ENCODE measurements around the gene PPP1R27. TPM values are rescaled to one million over a fixed set of nuclear protein-coding genes. Genes with fewer than 3 reads are reported as not detected.

Gene PPP1R27
- total RNA-seq, 1 experiment from 2014 or later = not detected

GRCh38 chr17:81822996-81823819 lies 11.6 kb downstream of the PPP1R27 start:
- H3K27me3 ChIP-seq (ENCODE audit: control insufficient read depth, insufficient read depth, low read length) = no peaks in the 10 kb centered on the region

GRCh38 chr17:81822312-81822637 lies 12.6 kb downstream of the PPP1R27 start:
- Histone ChIP-seq H3K4me3 (ENCODE audit: insufficient read depth, low read depth, low read length) (no peak overlapping the region), H3K27me3 (ENCODE audit: control insufficient read depth, insufficient read depth, low read length) (no peaks in the 10 kb centered on the region), H3K36me3 (replicated peaks; ENCODE audit: control insufficient read depth, insufficient read depth, low read length) (no peaks in the 10 kb centered on the region)
- no peak for DNase-seq

More at GRCh38 chr17:81822996-81823819, 11.6 kb downstream of the PPP1R27 start:
- DNase-seq = no peak
- Histone ChIP-seq H3K4me3 (ENCODE audit: insufficient read depth, low read depth, low read length) (no peak overlapping the region), H3K36me3 (replicated peaks; ENCODE audit: control insufficient read depth, insufficient read depth, low read length) (no peaks in the 10 kb centered on the region)

- peak; percentile 88 for DNase-seq
- Histone ChIP-seq H3K4me3 (ENCODE audit: insufficient read depth, low read depth, low read length) (no peak overlapping the region), H3K36me3 (replicated peaks; ENCODE audit: control insufficient read depth, insufficient read depth, low read length) (no peaks in the 10 kb centered on the region), H3K27me3 (ENCODE audit: control insufficient read depth, insufficient read depth, low read length) (no peaks in the 10 kb centered on the region)
These were observed 13.1 kb downstream of the PPP1R27 start for GRCh38 chr17:81821603-81822311.

- DNase-seq = no peak
- Histone ChIP-seq H3K27me3 (ENCODE audit: control insufficient read depth, insufficient read depth, low read length) (no peaks in the 10 kb centered on the region), H3K4me3 (ENCODE audit: insufficient read depth, low read depth, low read length) (no peak overlapping the region), H3K36me3 (replicated peaks; ENCODE audit: control insufficient read depth, insufficient read depth, low read length) (no peaks in the 10 kb centered on the region)
These were observed 13.7 kb downstream of the PPP1R27 start for GRCh38 chr17:81821147-81821546.

GRCh38 chr17:81819708-81820107 lies 15.1 kb downstream of the PPP1R27 start:
- DNase-seq = peak; percentile 85
- Histone ChIP-seq H3K4me3 (ENCODE audit: insufficient read depth, low read depth, low read length) (no peak overlapping the region), H3K27me3 (ENCODE audit: control insufficient read depth, insufficient read depth, low read length) (no peaks in the 10 kb centered on the region), H3K36me3 (replicated peaks; ENCODE audit: control insufficient read depth, insufficient read depth, low read length) (no peaks in the 10 kb centered on the region)

- H3K4me3 ChIP-seq (ENCODE audit: insufficient read depth, low read depth, low read length) = no peak overlapping the region
- DNase-seq = no peak
These were observed 17.1 kb downstream of the PPP1R27 start for GRCh38 chr17:81817758-81818147.

GRCh38 chr17:81815646-81815986 lies 19.2 kb downstream of the PPP1R27 start:
- H3K27me3 ChIP-seq (ENCODE audit: control insufficient read depth, insufficient read depth, low read length) = no peaks in the 10 kb centered on the region
- H3K4me3 ChIP-seq (ENCODE audit: insufficient read depth, low read depth, low read length) = no peak overlapping the region
- H3K36me3 ChIP-seq (replicated peaks; ENCODE audit: control insufficient read depth, insufficient read depth, low read length) = no peaks in the 10 kb centered on the region
- DNase-seq = no peak

More at GRCh38 chr17:81817758-81818147, 17.1 kb downstream of the PPP1R27 start:
- no peaks in the 10 kb centered on the region for H3K27me3 ChIP-seq (ENCODE audit: control insufficient read depth, insufficient read depth, low read length)
- no peaks in the 10 kb centered on the region for H3K36me3 ChIP-seq (replicated peaks; ENCODE audit: control insufficient read depth, insufficient read depth, low read length)

GRCh38 chr17:81814748-81815645 lies 19.9 kb downstream of the PPP1R27 start:
- H3K4me3 ChIP-seq (ENCODE audit: insufficient read depth, low read depth, low read length) = no peak overlapping the region
- DNase-seq = peak; percentile 75
- H3K36me3 ChIP-seq (replicated peaks; ENCODE audit: control insufficient read depth, insufficient read depth, low read length) = no peaks in the 10 kb centered on the region
- no peaks in the 10 kb centered on the region for H3K27me3 ChIP-seq (ENCODE audit: control insufficient read depth, insufficient read depth, low read length)

- DNase-seq = peak; percentile 66
- Histone ChIP-seq H3K27me3 (ENCODE audit: control insufficient read depth, insufficient read depth, low read length) (no peaks in the 10 kb centered on the region), H3K36me3 (replicated peaks; ENCODE audit: control insufficient read depth, insufficient read depth, low read length) (no peaks in the 10 kb centered on the region), H3K4me3 (ENCODE audit: insufficient read depth, low read depth, low read length) (no peak overlapping the region)
These were observed 20.8 kb downstream of the PPP1R27 start for GRCh38 chr17:81813861-81814683.

- Histone ChIP-seq H3K27me3 (ENCODE audit: control insufficient read depth, insufficient read depth, low read length) (no peaks in the 10 kb centered on the region), H3K36me3 (replicated peaks; ENCODE audit: control insufficient read depth, insufficient read depth, low read length) (no peaks in the 10 kb centered on the region), H3K4me3 (ENCODE audit: insufficient read depth, low read depth, low read length) (no peak overlapping the region)
- no peak for DNase-seq
These were observed 21.5 kb downstream of the PPP1R27 start for GRCh38 chr17:81813371-81813684.

- H3K4me3 ChIP-seq (ENCODE audit: insufficient read depth, low read depth, low read length) = no peak overlapping the region
- peak; percentile 67 for DNase-seq
- H3K27me3 ChIP-seq (ENCODE audit: control insufficient read depth, insufficient read depth, low read length) = no peaks in the 10 kb centered on the region
- H3K36me3 ChIP-seq (replicated peaks; ENCODE audit: control insufficient read depth, insufficient read depth, low read length) = no peaks in the 10 kb centered on the region
These were observed 22.1 kb downstream of the PPP1R27 start for GRCh38 chr17:81812571-81813370.

GRCh38 chr17:81811705-81812570 lies 22.9 kb downstream of the PPP1R27 start:
- Histone ChIP-seq H3K36me3 (replicated peaks; ENCODE audit: control insufficient read depth, insufficient read depth, low read length) (no peaks in the 10 kb centered on the region), H3K4me3 (ENCODE audit: insufficient read depth, low read depth, low read length) (no peak overlapping the region), H3K27me3 (ENCODE audit: control insufficient read depth, insufficient read depth, low read length) (peaks cover 3% of the 10 kb centered on the region; the same call in 1 of the 2 replicates)
- DNase-seq = peak; percentile 62

Measured in H7 (cell line).